GM12801 (cell line): Measurements from ENCODE around the gene CHD2.

ENCODE experiments used
- TF ChIP-seq, protein P1 (sequence below): IDR thresholded peaks from one replicate; pipeline ENCODE4 v1.5.1; 2011; ENCODE audit warnings: control low read depth; ENCODE audit not compliant: insufficient read length; ENCODE audit errors: extremely low read depth

Gene CHD2

GRCh38 chr15:92899948-92900730, at the start of gene CHD2:
Gene CHD2 (plus strand): TSS chr15:92900324. CDS start chr15:92901238, 914 bp downstream.
- TF ChIP-seq, protein P1, sequence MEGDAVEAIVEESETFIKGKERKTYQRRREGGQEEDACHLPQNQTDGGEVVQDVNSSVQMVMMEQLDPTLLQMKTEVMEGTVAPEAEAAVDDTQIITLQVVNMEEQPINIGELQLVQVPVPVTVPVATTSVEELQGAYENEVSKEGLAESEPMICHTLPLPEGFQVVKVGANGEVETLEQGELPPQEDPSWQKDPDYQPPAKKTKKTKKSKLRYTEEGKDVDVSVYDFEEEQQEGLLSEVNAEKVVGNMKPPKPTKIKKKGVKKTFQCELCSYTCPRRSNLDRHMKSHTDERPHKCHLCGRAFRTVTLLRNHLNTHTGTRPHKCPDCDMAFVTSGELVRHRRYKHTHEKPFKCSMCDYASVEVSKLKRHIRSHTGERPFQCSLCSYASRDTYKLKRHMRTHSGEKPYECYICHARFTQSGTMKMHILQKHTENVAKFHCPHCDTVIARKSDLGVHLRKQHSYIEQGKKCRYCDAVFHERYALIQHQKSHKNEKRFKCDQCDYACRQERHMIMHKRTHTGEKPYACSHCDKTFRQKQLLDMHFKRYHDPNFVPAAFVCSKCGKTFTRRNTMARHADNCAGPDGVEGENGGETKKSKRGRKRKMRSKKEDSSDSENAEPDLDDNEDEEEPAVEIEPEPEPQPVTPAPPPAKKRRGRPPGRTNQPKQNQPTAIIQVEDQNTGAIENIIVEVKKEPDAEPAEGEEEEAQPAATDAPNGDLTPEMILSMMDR, result no peak

GRCh38 chr15:92853222-92853621, 46.9 kb upstream of the CHD2 start:
- TF ChIP-seq, protein P1, result no peak

GRCh38 chr15:92861742-92862141, 38.4 kb upstream of the CHD2 start:
- TF ChIP-seq, protein P1, result no peak

- TF ChIP-seq, protein P1, result no peak
Observed at GRCh38 chr15:92864127-92864814, 35.9 kb upstream of the CHD2 start.

DNA sequence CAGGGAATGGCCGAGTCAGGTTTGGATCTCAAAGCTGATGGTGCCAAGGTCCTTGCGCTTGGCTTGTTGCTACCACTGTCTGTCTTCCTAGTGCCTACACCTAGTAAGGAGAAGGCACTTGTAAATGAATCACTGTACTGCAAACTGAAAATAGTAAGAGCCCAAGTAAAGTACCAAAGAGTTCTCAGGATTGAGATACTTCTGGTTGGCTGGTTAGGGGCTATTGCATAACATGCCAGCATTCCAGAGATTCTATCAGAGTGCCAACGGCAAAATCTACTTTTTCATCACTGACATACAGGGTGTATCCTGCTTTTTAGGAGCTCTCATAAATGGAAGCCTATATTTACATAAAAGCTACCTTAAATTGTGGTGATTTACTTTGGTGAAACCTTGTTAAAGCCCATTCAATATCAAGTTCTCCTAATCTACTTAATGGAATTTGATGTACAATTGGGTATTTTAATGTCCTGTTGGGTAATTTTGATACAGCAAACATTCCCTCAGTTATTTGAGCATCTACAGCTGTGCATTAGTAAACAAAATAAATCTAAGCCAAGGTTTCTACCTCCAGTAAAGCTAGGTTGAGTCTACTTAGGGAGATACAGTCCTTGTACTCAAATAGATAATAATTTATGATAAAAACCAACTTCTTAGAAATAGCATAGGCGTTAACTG, 30.7 kb upstream of the CHD2 start:
- TF ChIP-seq, protein P1, result no peak

DNA sequence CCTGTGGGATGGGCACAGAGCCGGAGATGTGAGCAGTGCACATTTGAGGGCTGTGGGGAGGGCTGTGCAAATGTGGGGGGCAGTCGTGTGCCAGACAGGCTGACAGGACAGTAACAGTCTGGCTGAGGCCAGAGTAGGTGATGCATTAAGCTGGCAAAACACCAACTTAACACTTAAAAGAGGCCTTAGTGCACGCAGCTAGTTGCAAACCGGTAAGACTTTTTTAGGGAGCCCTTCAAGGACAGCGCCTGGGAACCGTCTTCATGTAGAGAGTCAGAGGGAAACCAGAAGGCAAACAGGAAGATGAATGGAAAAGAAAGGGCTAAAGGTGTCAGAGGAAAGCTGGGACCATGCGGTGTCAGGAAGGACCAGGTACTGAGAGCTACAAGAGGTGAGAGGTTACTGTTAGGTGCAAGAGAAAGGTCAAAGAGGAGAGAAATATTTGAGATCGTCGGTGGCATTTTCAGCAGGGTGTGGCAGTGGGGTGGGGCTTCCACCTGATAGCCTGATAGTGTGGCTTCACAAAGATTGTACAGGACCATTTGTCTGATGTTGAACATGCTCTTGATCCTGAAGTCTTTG, 30.0 kb upstream of the CHD2 start:
- TF ChIP-seq, protein P1, result no peak

GRCh38 chr15:92877000-92877399, 23.1 kb upstream of the CHD2 start:
- TF ChIP-seq, protein P1, result no peak
